SK-N-MC (cell line): ENCODE data around the gene GANAB.
"Not testable (repeated sequence)": the region's sequence is repeated elsewhere in the genome, so short reads cannot be mapped to it uniquely, and the experiment has no call there.

Experiments
- EZH2 ChIP-seq: fragments of 200-600 bp; sonication (generic); IDR thresholded peaks from one replicate; pipeline ENCODE4 v1.6.1; 2017; ENCODE audit warnings: antibody characterized with exemption
- POLR2AphosphoS5 ChIP-seq: IDR thresholded peaks from 2 replicates; pipeline ENCODE4 v1.6.1; 2012; ENCODE audit warnings: mild to moderate bottlenecking, low read depth, low read length, borderline replicate concordance

- not testable (repeated sequence) for TF ChIP-seq EZH2, POLR2AphosphoS5
Measured at GRCh38 chr11:62675415-62675814, 29.0 kb upstream of the GANAB start.
